ENCODE results near the gene PCDHGA1.
"Not testable (repeated sequence)": the region's sequence is repeated elsewhere in the genome, so short reads cannot be mapped to it uniquely, and the experiment has no call there.

Gene PCDHGA1

GRCh38 chr5:141349917-141350619, 19.8 kb downstream of the PCDHGA1 start, which contains the start of gene PCDHGB1:
PCDHGB1 (plus strand) TSS chr5:141350099; CDS start chr5:141350261, 162 bp downstream.
- DNase-seq: no peak

GRCh38 chr5:141351591-141351990, 21.3 kb downstream of the PCDHGA1 start:
- no peak for DNase-seq

GRCh38 chr5:141354900-141355469, 24.7 kb downstream of the PCDHGA1 start, which contains the start of gene PCDHGA4:
PCDHGA4 (plus strand) TSS chr5:141355021; CDS start chr5:141355108, 87 bp downstream.
- DNase-seq: no peak

GRCh38 chr5:141355641-141356040, 25.3 kb downstream of the PCDHGA1 start:
- DNase-seq: no peak

- DNase-seq: no peak
These were observed 25.8 kb downstream of the PCDHGA1 start for GRCh38 chr5:141356133-141356532.

- no peak for DNase-seq
These were observed 26.6 kb downstream of the PCDHGA1 start for GRCh38 chr5:141356950-141357349.

- DNase-seq: peak; percentile 29
These were observed 29.6 kb downstream of the PCDHGA1 start, which contains the start of gene PCDHGB2 for GRCh38 chr5:141359790-141360426. PCDHGB2 (plus strand) TSS chr5:141359994; CDS start chr5:141360136, 142 bp downstream.

GRCh38 chr5:141360685-141361084, 30.4 kb downstream of the PCDHGA1 start:
- DNase-seq: no peak

- DNase-seq: no peak
These were observed 32.4 kb downstream of the PCDHGA1 start for GRCh38 chr5:141362719-141363118.

- DNase-seq: no peak
These were observed 33.8 kb downstream of the PCDHGA1 start, which contains the start of gene PCDHGA5 for GRCh38 chr5:141363952-141364660. PCDHGA5 (plus strand) TSS chr5:141364162; CDS start chr5:141364331, 169 bp downstream.

GRCh38 chr5:141366016-141366896, 35.9 kb downstream of the PCDHGA1 start:
- DNase-seq: no peak

- DNase-seq: peak; percentile 22
These were observed 39.9 kb downstream of the PCDHGA1 start, which contains the start of gene PCDHGB3 for GRCh38 chr5:141369994-141370848. PCDHGB3 (plus strand) TSS chr5:141370242; CDS start chr5:141370395, 153 bp downstream.

GRCh38 chr5:141371572-141372475, 41.5 kb downstream of the PCDHGA1 start:
- no peak for DNase-seq

- DNase-seq: no peak
These were observed 43.5 kb downstream of the PCDHGA1 start, which contains the start of gene PCDHGA6 for GRCh38 chr5:141373673-141374317. PCDHGA6 (plus strand) TSS chr5:141373891; CDS start chr5:141374084, 193 bp downstream.

- no peak for DNase-seq
These were observed 44.3 kb downstream of the PCDHGA1 start for GRCh38 chr5:141374627-141375026.

- DNase-seq: not testable (repeated sequence)
These were observed 45.3 kb downstream of the PCDHGA1 start for GRCh38 chr5:141375444-141376155.

- DNase-seq: no peak
These were observed 52.4 kb downstream of the PCDHGA1 start, which contains the start of gene PCDHGA7 for GRCh38 chr5:141382469-141383294. PCDHGA7 (plus strand) TSS chr5:141382742; CDS start chr5:141382900, 158 bp downstream.

All from suppressor macrophage treated with lipopolysaccharide for 4 hours (primary cell).